CD4-positive, alpha-beta T cell treated with Interleukin-15 for 4 hours (primary cell): Measurements from ENCODE around the gene YIPF3.
"Not testable (repeated sequence)": the region's sequence is repeated elsewhere in the genome, so short reads cannot be mapped to it uniquely, and the experiment has no call there.

ENCODE experiments used
- DNase-seq: peaks from one replicate; pipeline ENCODE4 v3.0.0-alpha.2; 2020; ENCODE audit warnings: low spot score

Gene YIPF3

DNA sequence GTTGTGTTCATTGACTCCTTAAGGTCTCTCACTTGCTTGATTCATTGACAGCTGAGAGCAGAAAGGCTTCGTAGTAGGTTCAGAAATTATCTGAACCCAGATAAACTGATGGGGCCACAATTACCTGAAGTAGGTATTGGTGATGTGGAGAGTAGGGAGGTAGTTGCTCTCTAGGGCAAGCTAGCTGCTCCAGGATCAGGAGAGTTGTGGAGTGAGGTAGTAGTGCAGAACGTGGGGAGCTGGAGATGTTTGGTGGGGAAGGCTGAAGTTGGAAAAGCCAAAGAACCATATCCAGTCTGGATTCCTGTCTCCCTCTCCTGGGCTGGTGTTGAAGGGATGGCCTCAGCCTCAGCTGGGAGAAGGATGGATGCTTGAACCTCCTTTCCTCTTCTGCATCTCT lies 23.5 kb downstream of the YIPF3 start:
- DNase-seq, result no peak

- DNase-seq, result no peak
Observed at GRCh38 chr6:43492673-43493072, 24.1 kb downstream of the YIPF3 start.

GRCh38 chr6:43491750-43492661 lies 24.7 kb downstream of the YIPF3 start:
- no peak for DNase-seq

- DNase-seq, result no peak
Observed at GRCh38 chr6:43490523-43490939, 26.2 kb downstream of the YIPF3 start.

GRCh38 chr6:43489277-43490072 lies 27.3 kb downstream of the YIPF3 start:
- no peak for DNase-seq

GRCh38 chr6:43488667-43489276 lies 28.0 kb downstream of the YIPF3 start:
- no peak for DNase-seq

DNA sequence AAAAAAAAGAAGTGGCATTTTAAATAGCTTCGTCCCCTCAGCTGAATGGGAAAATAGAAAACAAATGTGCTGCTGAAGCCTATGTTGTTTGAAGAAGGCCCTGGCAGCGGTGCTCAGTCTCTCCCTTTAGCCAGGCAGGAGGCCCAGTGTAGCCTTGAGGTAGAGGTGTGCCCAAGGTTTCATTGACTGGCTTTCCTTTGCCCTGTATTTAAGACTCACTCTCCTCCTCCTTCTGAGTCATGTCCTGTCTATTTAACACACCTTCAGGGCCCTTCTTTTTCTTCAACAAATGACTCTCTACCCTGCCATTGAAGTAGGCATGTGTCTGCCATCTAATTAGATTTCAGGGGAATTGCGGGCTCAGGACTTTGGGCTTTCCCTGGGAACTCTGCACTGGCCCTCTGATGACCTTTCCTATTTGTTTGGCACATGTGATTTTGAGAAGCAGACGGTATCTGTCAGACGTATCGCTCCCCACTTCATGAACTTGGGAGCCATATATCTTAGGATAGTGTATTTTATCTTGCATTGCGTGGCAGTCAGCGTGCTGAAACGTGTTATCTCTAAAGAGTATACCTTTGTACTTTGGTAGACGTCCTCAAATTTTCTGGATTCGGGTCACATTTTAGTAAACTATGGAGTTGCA lies 35.0 kb downstream of the YIPF3 start:
- no peak for DNase-seq

DNA sequence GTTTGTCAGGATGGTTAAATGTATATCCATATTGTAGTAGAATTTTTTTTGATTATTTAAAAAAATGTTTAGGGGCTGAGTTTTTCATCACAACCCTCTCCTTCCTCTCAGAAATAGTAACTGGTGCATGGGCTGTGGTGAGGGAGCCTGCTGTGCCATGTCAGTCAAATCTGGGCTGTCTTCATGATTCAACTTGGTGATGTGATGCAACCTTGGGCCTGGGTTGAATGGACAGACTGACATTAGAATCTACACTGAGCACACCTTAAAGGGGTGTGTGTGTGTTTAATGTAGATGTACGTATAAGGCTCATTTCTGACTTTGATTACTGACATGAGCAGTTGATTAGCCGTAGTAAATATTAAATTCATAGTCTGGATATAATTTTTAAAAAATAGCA lies 35.7 kb downstream of the YIPF3 start:
- DNase-seq, result no peak

GRCh38 chr6:43478008-43478372 lies 38.7 kb downstream of the YIPF3 start:
- no peak for DNase-seq

- peak; percentile 94 for DNase-seq
Observed at GRCh38 chr6:43477235-43478007, 39.3 kb downstream of the YIPF3 start, which contains the start of gene TJAP1. Gene TJAP1, plus strand, starts transcription at chr6:43477570. Its CDS starts 21,432 bp downstream, at chr6:43499002.

- DNase-seq, result no peak
Observed at GRCh38 chr6:43476746-43477145, 40.0 kb downstream of the YIPF3 start.

GRCh38 chr6:43475516-43475915 lies 41.2 kb downstream of the YIPF3 start:
- DNase-seq, result no peak

- DNase-seq, result no peak
Observed at GRCh38 chr6:43472515-43472914, 44.2 kb downstream of the YIPF3 start.

DNA sequence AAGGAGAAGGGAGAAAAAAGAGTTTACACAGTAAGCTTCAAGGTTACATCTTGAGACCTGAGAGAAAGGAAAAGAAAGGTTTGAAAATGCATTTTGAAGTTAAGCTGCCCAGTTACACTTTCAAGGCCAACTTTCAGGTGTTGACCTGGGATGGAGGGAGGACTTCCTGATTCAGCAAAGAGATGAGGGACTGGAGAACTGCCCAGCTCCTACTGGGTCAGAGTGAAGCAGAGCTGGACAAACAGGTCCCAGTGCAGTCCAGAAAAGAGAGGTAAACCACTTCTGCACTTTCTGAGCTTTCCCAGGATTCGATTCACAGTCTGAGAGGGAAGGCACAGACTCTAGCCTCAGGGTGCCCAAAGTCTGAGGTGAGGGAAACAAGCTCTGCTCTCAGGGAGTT lies 45.3 kb downstream of the YIPF3 start:
- no peak for DNase-seq

DNA sequence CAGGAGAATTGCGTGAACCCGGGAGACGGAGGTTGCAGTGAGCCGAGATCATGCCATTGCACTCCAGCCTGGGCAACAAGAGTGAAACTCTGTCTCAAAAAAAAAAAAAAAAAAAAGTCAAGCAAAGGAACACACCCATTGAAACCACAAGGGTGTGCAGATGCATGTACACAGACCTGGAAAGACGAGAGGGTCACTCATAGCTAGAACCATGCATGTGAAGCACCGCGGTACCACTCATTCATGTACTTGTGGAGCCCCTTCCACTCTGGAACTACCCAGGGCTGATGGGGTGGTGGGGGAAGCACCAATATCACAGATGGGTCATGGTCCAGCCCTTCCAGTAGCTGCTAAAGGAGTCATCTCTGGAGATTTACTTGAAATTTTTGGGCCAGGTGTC lies 46.8 kb downstream of the YIPF3 start:
- no peak for DNase-seq

- no peak for DNase-seq
Observed at GRCh38 chr6:43468748-43469681, 47.7 kb downstream of the YIPF3 start.

DNA sequence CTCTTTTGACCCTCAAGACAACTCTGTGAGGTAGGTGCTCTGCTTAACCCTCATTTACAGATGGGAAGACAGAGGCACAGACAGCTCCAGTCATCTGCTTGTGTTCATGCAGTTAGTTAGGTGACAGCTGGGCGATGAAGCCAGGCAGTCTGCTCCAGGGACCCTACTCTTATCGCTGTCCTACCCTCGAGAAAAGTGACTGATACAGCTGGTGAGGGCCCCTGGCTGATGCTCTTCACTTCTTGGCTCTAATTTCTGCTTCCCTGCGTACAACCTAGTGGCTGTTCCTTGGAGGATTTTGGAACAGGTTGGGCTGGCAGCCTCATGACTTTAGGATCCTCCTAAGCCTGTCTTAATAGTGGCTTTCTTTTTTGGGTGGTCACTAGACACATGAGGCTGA lies 48.5 kb downstream of the YIPF3 start:
- DNase-seq, result no peak

GRCh38 chr6:43467752-43468151 lies 49.0 kb downstream of the YIPF3 start:
- no peak for DNase-seq

DNA sequence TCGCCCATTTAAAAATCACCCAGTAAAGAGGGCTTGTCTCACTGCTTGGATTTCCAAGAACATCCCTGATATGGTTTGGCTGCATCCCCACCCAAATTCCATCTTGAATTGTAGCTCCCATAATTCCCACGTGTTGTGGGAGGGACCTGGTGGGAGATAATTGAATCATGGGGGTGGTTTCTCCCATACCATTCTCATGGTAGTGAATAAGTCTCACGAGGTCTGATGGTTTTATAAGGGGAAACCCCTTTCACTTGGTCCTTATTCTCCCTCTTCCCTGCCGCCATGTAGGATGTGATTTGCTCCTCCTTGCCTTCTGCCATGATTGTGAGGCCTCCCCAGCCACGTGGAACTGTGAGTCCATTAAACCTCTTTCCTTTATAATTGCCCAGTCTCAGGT lies 49.5 kb downstream of the YIPF3 start:
- DNase-seq, result not testable (repeated sequence)

DNA sequence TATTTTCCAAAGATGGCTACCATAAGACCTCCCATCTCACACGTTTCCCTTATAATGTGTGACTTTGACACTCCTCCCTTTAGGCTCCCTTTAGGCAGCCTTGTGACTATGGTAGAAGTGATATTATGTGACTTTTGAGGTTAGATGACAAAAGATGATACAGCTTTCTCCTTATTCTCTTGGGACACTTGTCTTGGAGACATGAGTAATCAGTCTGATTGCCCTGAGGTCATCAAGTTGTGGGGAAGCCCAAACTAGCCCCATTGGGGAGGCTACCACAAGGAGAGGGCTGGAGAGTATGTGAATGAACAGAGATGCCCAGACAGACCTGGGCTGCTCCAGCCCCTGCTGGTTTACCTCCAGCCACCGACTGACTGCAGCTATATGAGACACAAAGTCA lies 50.8 kb downstream of the YIPF3 start:
- DNase-seq, result no peak
